ENCODE data around the gene KCNK7.

DNA sequence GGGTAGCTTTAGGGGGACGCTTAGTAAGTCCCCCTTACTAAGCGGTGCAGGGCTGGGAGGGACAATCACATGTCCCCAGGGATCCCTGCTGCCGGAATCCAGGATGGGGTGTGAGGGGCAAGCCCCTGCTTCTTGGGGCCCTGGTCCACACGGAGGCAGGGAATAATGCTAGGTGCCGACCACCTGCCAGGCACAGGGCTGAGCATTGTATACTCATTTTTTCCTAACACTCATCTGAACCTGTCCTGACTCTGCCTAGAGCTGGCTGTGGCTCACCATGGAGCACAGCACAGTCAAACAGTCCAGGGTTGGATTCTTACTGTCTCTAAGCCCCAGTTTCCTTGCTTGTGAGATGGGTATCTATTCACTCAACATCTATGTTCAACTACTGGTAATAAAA lies 36.1 kb downstream of the KCNK7 start:
- no peak for TF ChIP-seq EZH2phosphoT487 (IDR thresholded peaks at IDR 0.05; ENCODE audit: borderline replicate concordance)
- TF ChIP-seq, protein P1, sequence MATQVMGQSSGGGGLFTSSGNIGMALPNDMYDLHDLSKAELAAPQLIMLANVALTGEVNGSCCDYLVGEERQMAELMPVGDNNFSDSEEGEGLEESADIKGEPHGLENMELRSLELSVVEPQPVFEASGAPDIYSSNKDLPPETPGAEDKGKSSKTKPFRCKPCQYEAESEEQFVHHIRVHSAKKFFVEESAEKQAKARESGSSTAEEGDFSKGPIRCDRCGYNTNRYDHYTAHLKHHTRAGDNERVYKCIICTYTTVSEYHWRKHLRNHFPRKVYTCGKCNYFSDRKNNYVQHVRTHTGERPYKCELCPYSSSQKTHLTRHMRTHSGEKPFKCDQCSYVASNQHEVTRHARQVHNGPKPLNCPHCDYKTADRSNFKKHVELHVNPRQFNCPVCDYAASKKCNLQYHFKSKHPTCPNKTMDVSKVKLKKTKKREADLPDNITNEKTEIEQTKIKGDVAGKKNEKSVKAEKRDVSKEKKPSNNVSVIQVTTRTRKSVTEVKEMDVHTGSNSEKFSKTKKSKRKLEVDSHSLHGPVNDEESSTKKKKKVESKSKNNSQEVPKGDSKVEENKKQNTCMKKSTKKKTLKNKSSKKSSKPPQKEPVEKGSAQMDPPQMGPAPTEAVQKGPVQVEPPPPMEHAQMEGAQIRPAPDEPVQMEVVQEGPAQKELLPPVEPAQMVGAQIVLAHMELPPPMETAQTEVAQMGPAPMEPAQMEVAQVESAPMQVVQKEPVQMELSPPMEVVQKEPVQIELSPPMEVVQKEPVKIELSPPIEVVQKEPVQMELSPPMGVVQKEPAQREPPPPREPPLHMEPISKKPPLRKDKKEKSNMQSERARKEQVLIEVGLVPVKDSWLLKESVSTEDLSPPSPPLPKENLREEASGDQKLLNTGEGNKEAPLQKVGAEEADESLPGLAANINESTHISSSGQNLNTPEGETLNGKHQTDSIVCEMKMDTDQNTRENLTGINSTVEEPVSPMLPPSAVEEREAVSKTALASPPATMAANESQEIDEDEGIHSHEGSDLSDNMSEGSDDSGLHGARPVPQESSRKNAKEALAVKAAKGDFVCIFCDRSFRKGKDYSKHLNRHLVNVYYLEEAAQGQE (IDR thresholded peaks at IDR 0.05; ENCODE audit: low read depth): no peak
- no peak for TF ChIP-seq POLR2AphosphoS5 (IDR thresholded peaks at IDR 0.05; ENCODE audit: low read depth, low read length)
- TF ChIP-seq POLR2A (IDR thresholded peaks at IDR 0.05; ENCODE audit: borderline replicate concordance, extremely low read depth, insufficient read depth, insufficient read length): no peak
